HepG2 (cell line): ENCODE data around the gene BIRC3. TPM values are rescaled to one million over a fixed set of nuclear protein-coding genes. Genes with fewer than 3 reads are reported as not detected.

ENCODE experiments used
- ARNTL ChIP-seq: sonication (generic); formaldehyde crosslinking; IDR thresholded peaks from 2 replicates; pipeline ENCODE4 v1.4.0; 2020; ENCODE audit warnings: mild to moderate bottlenecking, missing genetic modification reagents
- ATF4 ChIP-seq, 2 experiments: fragments of 450-650 bp in 1 of 2; sonication (generic) in 1 of 2; formaldehyde crosslinking; IDR thresholded peaks; 2 replicates each; pipeline versions ENCODE4 v1.5.0 to v1.8.0; 2020 to 2022; ENCODE audit warnings: mild to moderate bottlenecking in 1 of 2, missing genetic modification reagents in 1 of 2
- ATF7-NPFF ChIP-seq: sonication (generic); formaldehyde crosslinking; IDR thresholded peaks from 2 replicates; pipeline ENCODE4 v1.8.1; 2023; ENCODE audit warnings: mild to moderate bottlenecking, low read depth, missing genetic modification reagents, moderate library complexity
- E2F1 ChIP-seq: sonication (generic); formaldehyde crosslinking; IDR thresholded peaks from 2 replicates; pipeline ENCODE4 v1.5.0; 2020; ENCODE audit warnings: missing genetic modification reagents
- ELF3 ChIP-seq: IDR thresholded peaks from 2 replicates; pipeline ENCODE4 v1.6.1; 2016; ENCODE audit warnings: missing genetic modification reagents, missing compliant biosample characterization
- FIP1L1 ChIP-seq: fragments of 200-400 bp; formaldehyde crosslinking; IDR thresholded peaks from 2 replicates; pipeline ENCODE4 v1.6.1; 2018; ENCODE audit warnings: low read depth, mild to moderate bottlenecking, low read length, moderate library complexity, borderline replicate concordance; ENCODE audit not compliant: insufficient read depth
- GTF2F1 ChIP-seq: fragments of 150-350 bp; IDR thresholded peaks from 2 replicates; pipeline ENCODE4 v1.6.1; 2014; ENCODE audit warnings: low read length
- HBP1 ChIP-seq: IDR thresholded peaks from 2 replicates; pipeline ENCODE4 v1.6.1; 2016; ENCODE audit warnings: low read depth, control low read depth
- NCOA2 ChIP-seq: sonication (generic); formaldehyde crosslinking; IDR thresholded peaks from 2 replicates; pipeline ENCODE4 v1.8.0; 2022; ENCODE audit warnings: inconsistent platforms
- NKX3-1 ChIP-seq: sonication (generic); formaldehyde crosslinking; IDR thresholded peaks from 2 replicates; pipeline ENCODE4 v1.5.0; 2020; ENCODE audit warnings: missing genetic modification reagents
- PAWR ChIP-seq: sonication (generic); formaldehyde crosslinking; IDR thresholded peaks from 2 replicates; pipeline ENCODE4 v1.4.0; 2020; ENCODE audit warnings: missing genetic modification reagents, mild to moderate bottlenecking, borderline replicate concordance
- PHF21A ChIP-seq: sonication (generic); formaldehyde crosslinking; IDR thresholded peaks from 2 replicates; pipeline ENCODE4 v1.5.0; 2020; ENCODE audit warnings: mild to moderate bottlenecking, missing genetic modification reagents
- PPARG ChIP-seq: conservative IDR thresholded peaks from 2 replicates; pipeline ENCODE4 v1.6.1; 2016; ENCODE audit warnings: missing biosample characterization, missing genetic modification reagents
- SMAD1 ChIP-seq: sonication (generic); formaldehyde crosslinking; IDR thresholded peaks from 2 replicates; pipeline ENCODE4 v1.4.0; 2020; ENCODE audit warnings: missing genetic modification reagents, low read depth, mild to moderate bottlenecking, borderline replicate concordance
- SMC3 ChIP-seq: IDR thresholded peaks from 2 replicates; pipeline ENCODE4 v1.6.1; 2011; ENCODE audit warnings: low read length, improper control_type of control experiment
- SUZ12 ChIP-seq: fragments of 150-350 bp; IDR thresholded peaks from 2 replicates; pipeline ENCODE4 v1.6.1; 2014; ENCODE audit warnings: low read depth, low read length
- TBX2 ChIP-seq: sonication (generic); formaldehyde crosslinking; IDR thresholded peaks from 2 replicates; pipeline ENCODE4 v1.5.0; 2020; ENCODE audit warnings: missing genetic modification reagents, mild to moderate bottlenecking, borderline replicate concordance
- XBP1 ChIP-seq: sonication (generic); formaldehyde crosslinking; IDR thresholded peaks from 2 replicates; pipeline ENCODE4 v1.5.0; 2020; ENCODE audit warnings: missing genetic modification reagents
- ZBTB37 ChIP-seq: sonication (generic); formaldehyde crosslinking; IDR thresholded peaks from 2 replicates; pipeline ENCODE4 v1.4.0; 2020; ENCODE audit warnings: mild to moderate bottlenecking, missing genetic modification reagents
- ZC3H4 ChIP-seq: sonication (generic); formaldehyde crosslinking; IDR thresholded peaks from 2 replicates; pipeline ENCODE4 v1.4.0; 2020; ENCODE audit warnings: missing genetic modification reagents, borderline replicate concordance
- ZKSCAN8 ChIP-seq: IDR thresholded peaks from 2 replicates; pipeline ENCODE4 v1.6.1; 2016; ENCODE audit warnings: borderline replicate concordance, missing genetic modification reagents, missing compliant biosample characterization
- ZNF331 ChIP-seq: sonication (generic); formaldehyde crosslinking; IDR thresholded peaks from 2 replicates; pipeline ENCODE4 v1.4.0; 2020; ENCODE audit warnings: missing genetic modification reagents
- ZNF510 ChIP-seq: sonication (generic); formaldehyde crosslinking; IDR thresholded peaks from 2 replicates; pipeline ENCODE4 v1.4.0; 2020; ENCODE audit warnings: low read depth, mild to moderate bottlenecking, missing genetic modification reagents
- ZNF547 ChIP-seq: sonication (generic); formaldehyde crosslinking; IDR thresholded peaks from 2 replicates; pipeline ENCODE4 v1.5.1; 2020; ENCODE audit warnings: mild to moderate bottlenecking, missing genetic modification reagents
- ZNF660 ChIP-seq: sonication (generic); formaldehyde crosslinking; IDR thresholded peaks from 2 replicates; pipeline ENCODE4 v1.5.1; 2020; ENCODE audit warnings: mild to moderate bottlenecking, low read depth, missing genetic modification reagents, borderline replicate concordance
- ZNF83 ChIP-seq: sonication (generic); formaldehyde crosslinking; IDR thresholded peaks from 2 replicates; pipeline ENCODE4 v1.4.0; 2020; ENCODE audit warnings: missing genetic modification reagents, mild to moderate bottlenecking, borderline replicate concordance
- polyA plus RNA-seq, 8 experiments: library from polyadenylated mRNA; depleted of rRNA in 3 of 8; stranded (reverse) in 7 of 8; unstranded in 1 of 8; fragments of >200 nt; fragmentation: Illumina TruSeq in 4 of 8; extraction: Trizol in 4 of 8; gene quantifications; 2 replicates each; pipeline versions ENCODE4 v1.2.1 to v1.2.3, GENCODE V29; 2011 to 2016; ENCODE audit warnings: low read depth in 4 of 8, missing spikeins in 1 of 8, mixed read lengths in 1 of 8; ENCODE audit not compliant: insufficient read depth in 1 of 8
- total RNA-seq, 5 experiments: library from RNA; depleted of rRNA; stranded (reverse); fragments of >200 nt; fragmentation: Illumina TruSeq; extraction: Trizol; gene quantifications; 2 replicates each; pipeline ENCODE4 v1.2.3, GENCODE V29; 2016; ENCODE audit warnings: low read depth in 1 of 5

The BIRC3 gene
- total and polyA plus RNA-seq, 2 of the 13 experiments (the other 11 are each of a cell fraction or from before 2014, with no cell fraction given): 0.41 to 4.2 TPM

GRCh38 chr11:102347462-102348370 is 30.4 kb downstream of the BIRC3 start (continued):
- TF ChIP-seq ATF7-NPFF (CRISPR knock-in tag) (no peak), ELF3 (CRISPR knock-in tag) (peak; percentile 31; the same call in 1 of the 2 replicates), XBP1 (no peak), SUZ12 (no peak), PPARG (CRISPR knock-in tag) (no peak), ZBTB37 (CRISPR knock-in tag) (no peak), E2F1 (CRISPR knock-in tag) (no peak), ATF4 (CRISPR knock-in tag; IDR thresholded peaks at IDR 0.05) (no peak), GTF2F1 (no peak), ZNF83 (CRISPR knock-in tag) (no peak), ZKSCAN8 (CRISPR knock-in tag) (no peak), SMC3 (no peak), ZC3H4 (no peak), ZNF547 (CRISPR knock-in tag) (no peak), NCOA2 (no peak), HBP1 (CRISPR knock-in tag) (no peak), ZNF331 (CRISPR knock-in tag) (0 out of 2 replicates have a peak, but pooled peaks have one; percentile 16), ZNF660 (no peak), SMAD1 (CRISPR knock-in tag) (no peak), ZNF510 (CRISPR knock-in tag) (peak; percentile 5; the same call in 1 of the 2 replicates), PHF21A (CRISPR knock-in tag) (no peak), FIP1L1 (no peak), TBX2 (0 out of 2 replicates have a peak, but pooled peaks have one; percentile 22), PAWR (no peak), ARNTL (CRISPR knock-in tag) (no peak), NKX3-1 (CRISPR knock-in tag) (no peak)
